ENCODE measurements around the gene KCNAB1.
A peak's percentile ranks its signal among the peaks of the same experiment; 100 is the strongest.

The KCNAB1 gene

GRCh38 chr3:156586905-156587759 is 466.8 kb downstream of the KCNAB1 start:
- peak; percentile 80 for DNase-seq

- no peak for DNase-seq
Observed at GRCh38 chr3:156587760-156588069, 467.3 kb downstream of the KCNAB1 start.
